ENCODE results near the gene IMPG2.

- TF ChIP-seq CTCF (conservative IDR thresholded peaks at IDR 0.05) (no peak), ZFX (IDR thresholded peaks at IDR 0.05) (no peak)
Measured at GRCh38 chr3:101300073-101300472, 20.3 kb downstream of the IMPG2 start.
